ENCODE results near the gene ETV6.

Gene ETV6

GRCh38 chr12:11673666-11674461 is 24.4 kb downstream of the ETV6 start:
- H3K18ac ChIP-seq (ENCODE audit: low read length): no peak overlapping the region
- no CpG with 5 or more reads among the region's 13 CpGs for WGBS (ENCODE audit: extremely low coverage, insufficient coverage, low lambda C conversion rate)
- H3K27me3 ChIP-seq (ENCODE audit: insufficient read depth, low read length, poor library complexity): no peaks in the 10 kb centered on the region
- peaks cover 14% of the 10 kb centered on the region for H3K4me1 ChIP-seq (ENCODE audit: control insufficient read depth, low read depth, low read length)
- no peak overlapping the region for H3K27ac ChIP-seq (ENCODE audit: low read depth, low read length)
- no peak overlapping the region for H2BK15ac ChIP-seq (replicated peaks; ENCODE audit: low read depth)
- H3K79me1 ChIP-seq (ENCODE audit: low read length): peaks cover 6% of the 10 kb centered on the region
- no peak overlapping the region for H4K8ac ChIP-seq (ENCODE audit: low read depth, low read length)
- H3K79me2 ChIP-seq (ENCODE audit: control insufficient read depth, insufficient read depth, low read length): peaks cover 4% of the 10 kb centered on the region
- H3K4me2 ChIP-seq (ENCODE audit: low read length): no peak overlapping the region
- no peak overlapping the region for H3K23ac ChIP-seq (ENCODE audit: low read length)
- H3K56ac ChIP-seq (ENCODE audit: low read length): no peak overlapping the region
- H3K36me3 ChIP-seq (ENCODE audit: control insufficient read depth, insufficient read depth, low read length): no peaks in the 10 kb centered on the region
- no peak overlapping the region for H4K5ac ChIP-seq (ENCODE audit: low read length)
- H2BK5ac ChIP-seq (ENCODE audit: low read length): no peak overlapping the region
- no peak for DNase-seq
- no peak overlapping the region for H3K4me3 ChIP-seq (ENCODE audit: low read length)
- H3K9ac ChIP-seq (ENCODE audit: low read length): no peak overlapping the region
- H3K4ac ChIP-seq (ENCODE audit: low read depth, low read length): no peak overlapping the region
- H2BK120ac ChIP-seq (ENCODE audit: low read depth, low read length): no peak overlapping the region
- H2AK5ac ChIP-seq (ENCODE audit: low read length): no peak overlapping the region

GRCh38 chr12:11674894-11675390 is 25.5 kb downstream of the ETV6 start:
- H3K4me3 ChIP-seq (ENCODE audit: low read length): no peak overlapping the region
- WGBS (ENCODE audit: extremely low coverage, insufficient coverage, low lambda C conversion rate): no CpG with 5 or more reads among the region's 4 CpGs

GRCh38 chr12:11676052-11676451 is 26.6 kb downstream of the ETV6 start:
- H3K27ac ChIP-seq (ENCODE audit: low read depth, low read length): no peak overlapping the region
- no peak overlapping the region for H2AK5ac ChIP-seq (ENCODE audit: low read length)
- no peak overlapping the region for H3K23ac ChIP-seq (ENCODE audit: low read length)
- no peak overlapping the region for H3K4me2 ChIP-seq (ENCODE audit: low read length)
- H3K4me1 ChIP-seq (ENCODE audit: control insufficient read depth, low read depth, low read length): peaks cover 14% of the 10 kb centered on the region
- no peak overlapping the region for H2BK120ac ChIP-seq (ENCODE audit: low read depth, low read length)
- H3K9ac ChIP-seq (ENCODE audit: low read length): no peak overlapping the region
- no peak overlapping the region for H3K4ac ChIP-seq (ENCODE audit: low read depth, low read length)
- no peak overlapping the region for H3K18ac ChIP-seq (ENCODE audit: low read length)
- no peaks in the 10 kb centered on the region for H3K36me3 ChIP-seq (ENCODE audit: control insufficient read depth, insufficient read depth, low read length)
- no CpG with 5 or more reads among the region's 4 CpGs for WGBS (ENCODE audit: extremely low coverage, insufficient coverage, low lambda C conversion rate)
- DNase-seq: no peak
- no peaks in the 10 kb centered on the region for H3K27me3 ChIP-seq (ENCODE audit: insufficient read depth, low read length, poor library complexity)
- no peak overlapping the region for H2BK5ac ChIP-seq (ENCODE audit: low read length)
- no peak overlapping the region for H3K4me3 ChIP-seq (ENCODE audit: low read length)
- H4K8ac ChIP-seq (ENCODE audit: low read depth, low read length): no peak overlapping the region
- peaks cover 7% of the 10 kb centered on the region for H3K79me1 ChIP-seq (ENCODE audit: low read length)
- H3K56ac ChIP-seq (ENCODE audit: low read length): peak overlapping the region; percentile 4
- H4K5ac ChIP-seq (ENCODE audit: low read length): no peak overlapping the region
- no peak overlapping the region for H2BK15ac ChIP-seq (replicated peaks; ENCODE audit: low read depth)
- H3K79me2 ChIP-seq (ENCODE audit: control insufficient read depth, insufficient read depth, low read length): peaks cover 4% of the 10 kb centered on the region

More at GRCh38 chr12:11674894-11675390, 25.5 kb downstream of the ETV6 start:
- Histone ChIP-seq H3K27ac (ENCODE audit: low read depth, low read length) (no peak overlapping the region), H4K8ac (ENCODE audit: low read depth, low read length) (no peak overlapping the region), H2BK120ac (ENCODE audit: low read depth, low read length) (no peak overlapping the region), H3K9ac (ENCODE audit: low read length) (no peak overlapping the region), H3K4ac (ENCODE audit: low read depth, low read length) (no peak overlapping the region), H3K18ac (ENCODE audit: low read length) (no peak overlapping the region), H3K4me1 (ENCODE audit: control insufficient read depth, low read depth, low read length) (peaks cover 14% of the 10 kb centered on the region), H3K27me3 (ENCODE audit: insufficient read depth, low read length, poor library complexity) (no peaks in the 10 kb centered on the region), H4K5ac (ENCODE audit: low read length) (no peak overlapping the region), H2AK5ac (ENCODE audit: low read length) (no peak overlapping the region), H3K56ac (ENCODE audit: low read length) (no peak overlapping the region), H3K23ac (ENCODE audit: low read length) (no peak overlapping the region), H2BK5ac (ENCODE audit: low read length) (no peak overlapping the region), H2BK15ac (replicated peaks; ENCODE audit: low read depth) (no peak overlapping the region), H3K4me2 (ENCODE audit: low read length) (no peak overlapping the region), H3K79me1 (ENCODE audit: low read length) (peaks cover 5% of the 10 kb centered on the region), H3K36me3 (ENCODE audit: control insufficient read depth, insufficient read depth, low read length) (no peaks in the 10 kb centered on the region), H3K79me2 (ENCODE audit: control insufficient read depth, insufficient read depth, low read length) (peaks cover 4% of the 10 kb centered on the region)
- DNase-seq: no peak

GRCh38 chr12:11677093-11677492 is 27.6 kb downstream of the ETV6 start:
- Histone ChIP-seq H2AK5ac (ENCODE audit: low read length) (no peak overlapping the region), H3K4me1 (ENCODE audit: control insufficient read depth, low read depth, low read length) (peaks cover 11% of the 10 kb centered on the region), H3K18ac (ENCODE audit: low read length) (no peak overlapping the region), H3K23ac (ENCODE audit: low read length) (no peak overlapping the region), H3K4ac (ENCODE audit: low read depth, low read length) (no peak overlapping the region), H3K27ac (ENCODE audit: low read depth, low read length) (no peak overlapping the region), H3K4me3 (ENCODE audit: low read length) (no peak overlapping the region), H3K27me3 (ENCODE audit: insufficient read depth, low read length, poor library complexity) (no peaks in the 10 kb centered on the region), H4K8ac (ENCODE audit: low read depth, low read length) (no peak overlapping the region), H2BK120ac (ENCODE audit: low read depth, low read length) (no peak overlapping the region), H3K4me2 (ENCODE audit: low read length) (no peak overlapping the region), H2BK15ac (replicated peaks; ENCODE audit: low read depth) (no peak overlapping the region), H3K9ac (ENCODE audit: low read length) (no peak overlapping the region), H4K5ac (ENCODE audit: low read length) (no peak overlapping the region), H3K36me3 (ENCODE audit: control insufficient read depth, insufficient read depth, low read length) (no peaks in the 10 kb centered on the region), H3K79me2 (ENCODE audit: control insufficient read depth, insufficient read depth, low read length) (peaks cover 4% of the 10 kb centered on the region), H2BK5ac (ENCODE audit: low read length) (no peak overlapping the region), H3K56ac (ENCODE audit: low read length) (no peak overlapping the region), H3K79me1 (ENCODE audit: low read length) (peaks cover 7% of the 10 kb centered on the region)
- DNase-seq: no peak
- no CpG with 5 or more reads among the region's 4 CpGs for WGBS (ENCODE audit: extremely low coverage, insufficient coverage, low lambda C conversion rate)

- H2BK15ac ChIP-seq (replicated peaks; ENCODE audit: low read depth): no peak overlapping the region
- DNase-seq: no peak
- H3K4me2 ChIP-seq (ENCODE audit: low read length): no peak overlapping the region
- no peak overlapping the region for H3K9ac ChIP-seq (ENCODE audit: low read length)
- H2BK5ac ChIP-seq (ENCODE audit: low read length): no peak overlapping the region
- H3K36me3 ChIP-seq (ENCODE audit: control insufficient read depth, insufficient read depth, low read length): no peaks in the 10 kb centered on the region
- peaks cover 2% of the 10 kb centered on the region for H3K79me2 ChIP-seq (ENCODE audit: control insufficient read depth, insufficient read depth, low read length)
- no peak overlapping the region for H3K4me3 ChIP-seq (ENCODE audit: low read length)
- peaks cover 7% of the 10 kb centered on the region for H3K79me1 ChIP-seq (ENCODE audit: low read length)
- H4K5ac ChIP-seq (ENCODE audit: low read length): no peak overlapping the region
- no peak overlapping the region for H3K23ac ChIP-seq (ENCODE audit: low read length)
- H3K4ac ChIP-seq (ENCODE audit: low read depth, low read length): no peak overlapping the region
- H3K27ac ChIP-seq (ENCODE audit: low read depth, low read length): no peak overlapping the region
- no peak overlapping the region for H2AK5ac ChIP-seq (ENCODE audit: low read length)
- no peak overlapping the region for H4K8ac ChIP-seq (ENCODE audit: low read depth, low read length)
- H3K4me1 ChIP-seq (ENCODE audit: control insufficient read depth, low read depth, low read length): peaks cover 5% of the 10 kb centered on the region
- H2BK120ac ChIP-seq (ENCODE audit: low read depth, low read length): no peak overlapping the region
- no peak overlapping the region for H3K18ac ChIP-seq (ENCODE audit: low read length)
- WGBS (ENCODE audit: extremely low coverage, insufficient coverage, low lambda C conversion rate): no CpG with 5 or more reads among the region's 7 CpGs
- H3K27me3 ChIP-seq (ENCODE audit: insufficient read depth, low read length, poor library complexity): no peaks in the 10 kb centered on the region
- no peak overlapping the region for H3K56ac ChIP-seq (ENCODE audit: low read length)
Observed at GRCh38 chr12:11677752-11678151, 28.3 kb downstream of the ETV6 start.

Data from mesendoderm (in vitro differentiated cells).